ENCODE data around the gene LRIG2.

The LRIG2 gene

DNA sequence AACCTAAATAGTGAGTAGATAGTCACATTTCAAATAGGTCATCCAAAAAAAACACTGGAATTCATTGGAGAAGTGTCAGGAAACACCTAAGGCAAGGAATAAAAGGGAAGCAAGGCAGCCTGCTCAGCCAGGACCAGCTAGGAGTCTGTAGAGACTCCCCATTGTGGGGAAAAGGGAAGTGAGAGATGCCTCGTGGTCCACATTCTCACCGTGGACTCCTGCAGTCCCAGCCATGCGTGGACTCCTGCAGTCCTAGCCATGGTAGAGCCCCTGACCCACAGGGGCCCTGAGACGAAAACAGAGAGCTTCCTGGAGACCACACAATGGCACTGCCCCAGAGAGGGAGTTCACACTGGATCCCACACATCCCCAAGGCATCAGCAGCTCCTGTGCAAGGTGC is 97.5 kb downstream of the LRIG2 start:
- DNase-seq (ENCODE audit: low spot score) = no peak

DNA sequence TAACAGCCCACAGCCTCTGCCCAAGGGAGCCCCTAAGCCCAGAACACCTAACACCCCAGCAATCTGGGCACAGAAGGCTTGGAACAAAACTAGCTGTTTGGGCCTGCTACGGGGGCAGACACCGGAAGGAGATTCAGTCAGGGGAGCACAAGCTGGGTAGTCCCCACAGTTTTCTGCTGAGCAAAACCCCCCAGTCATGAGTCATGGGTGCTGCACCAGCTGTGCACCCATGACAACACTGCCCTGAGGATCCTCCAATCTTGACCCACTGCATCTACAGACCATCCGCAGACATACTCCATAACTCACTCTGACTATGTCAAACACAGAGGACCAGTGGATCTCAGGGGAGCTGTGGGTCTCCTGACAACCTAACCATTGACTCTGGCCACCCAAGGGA is 105.1 kb downstream of the LRIG2 start:
- no peak for DNase-seq (ENCODE audit: low spot score)

GRCh38 chr1:113178522-113178921 is 105.5 kb downstream of the LRIG2 start:
- no peak for DNase-seq (ENCODE audit: low spot score)

All from CD4-positive, alpha-beta T cell treated with Interleukin-6 at 100 ng/mL for 8 hours (primary cell).